AG04450 (cell line): Measurements from ENCODE around the gene CASP8. TPM values are rescaled to one million over a fixed set of nuclear protein-coding genes. Genes with fewer than 3 reads are reported as not detected.

Experiments used
- CTCF ChIA-PET: fragments of 300-600, 350-600 bp; formaldehyde crosslinking; extraction: SDS; loops from one replicate; lab custom pipeline; 2022; ENCODE audit warnings: antibody characterized with exemption, inconsistent platforms; lab: Charles Lee
- POLR2A ChIA-PET: fragments of 350-600 bp; formaldehyde crosslinking; extraction: SDS; loops from one replicate; lab custom pipeline; 2021; ENCODE audit warnings: antibody characterized with exemption, inconsistent platforms; lab: Yijun Ruan, JAX
- DNase-seq: peaks from one replicate; pipeline ENCODE4 v3.0.0-alpha.2; 2011; ENCODE audit warnings: low read depth, low spot score
- H3K27ac ChIP-seq: one replicate; pipeline ENCODE4 v1.5.1; 2012; ENCODE audit warnings: low read depth, low read length, control low read depth
- H3K27me3 ChIP-seq: one replicate; pipeline ENCODE4 v1.6.0; 2012; ENCODE audit warnings: low read length; ENCODE audit not compliant: control insufficient read depth, insufficient read depth
- H3K4me3 ChIP-seq: 2 replicates; pipeline ENCODE4 v1.5.1; 2011; ENCODE audit warnings: mild to moderate bottlenecking, low read depth, low read length, control low read depth
- H3K9me3 ChIP-seq: 2 replicates; pipeline ENCODE4 v1.5.1; 2012; ENCODE audit warnings: low read length; ENCODE audit not compliant: control insufficient read depth, insufficient read depth
- polyA plus RNA-seq: library from polyadenylated mRNA; depleted of rRNA; stranded (reverse); fragments of >200 nt; gene quantifications from 2 replicates; pipeline ENCODE4 v1.2.3, GENCODE V29; 2011
- TF ChIP-seq, protein P1 (sequence below): IDR thresholded peaks from 2 replicates; pipeline ENCODE4 v1.5.1; 2011; ENCODE audit warnings: low read depth, low read length, control low read depth, inconsistent platforms

Gene CASP8
- polyA plus RNA-seq, 1 experiment = 20.8 TPM

- no peak for DNase-seq
- POLR2A ChIA-PET = no interaction called here
These were observed 9.6 kb upstream of the CASP8 start for GRCh38 chr2:201250741-201251140.

DNA sequence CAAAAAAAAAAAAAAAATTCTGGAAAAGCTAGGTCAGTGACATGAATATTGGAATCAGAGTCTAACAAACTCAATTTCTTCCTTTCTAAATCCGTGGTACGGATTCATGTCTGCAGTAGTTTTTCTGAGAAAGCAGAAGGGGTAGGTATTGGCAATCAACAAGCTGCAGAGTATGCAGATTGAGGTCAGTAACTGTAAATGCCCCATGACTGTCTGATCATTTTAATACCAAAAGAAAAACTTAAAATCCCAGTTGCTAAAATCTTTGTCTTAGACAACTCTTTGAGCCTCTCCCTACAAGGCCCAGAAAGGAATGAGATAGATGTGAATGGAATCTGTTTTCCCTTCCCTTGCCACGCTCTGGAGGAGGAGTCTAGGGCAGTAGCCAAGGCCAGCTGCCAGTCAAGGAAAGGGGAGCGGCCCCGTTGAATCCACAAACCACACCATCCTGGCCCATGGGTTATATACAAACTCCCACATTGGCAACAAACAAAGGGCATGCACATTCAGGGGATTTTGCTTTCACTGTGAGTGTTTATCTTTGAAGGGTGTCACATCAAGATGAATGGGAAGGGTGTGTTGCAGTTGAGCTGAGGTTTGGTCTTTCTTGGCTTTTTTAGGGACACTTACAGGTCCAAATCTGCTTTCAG lies 6.1 kb upstream of the CASP8 start:
- ChIA-PET CTCF (interaction anchor here (2.7 kb wide), 1 partner anchor 22 kb away, joined by 9 read pairs; no protein-coding TSS in a partner anchor), POLR2A (interaction anchor here (0.6 kb wide), 1 partner anchor 396 kb away, joined by 3 read pairs; no protein-coding TSS in a partner anchor)
- H3K27ac ChIP-seq = no peak overlapping the region
- TF ChIP-seq, protein P1, sequence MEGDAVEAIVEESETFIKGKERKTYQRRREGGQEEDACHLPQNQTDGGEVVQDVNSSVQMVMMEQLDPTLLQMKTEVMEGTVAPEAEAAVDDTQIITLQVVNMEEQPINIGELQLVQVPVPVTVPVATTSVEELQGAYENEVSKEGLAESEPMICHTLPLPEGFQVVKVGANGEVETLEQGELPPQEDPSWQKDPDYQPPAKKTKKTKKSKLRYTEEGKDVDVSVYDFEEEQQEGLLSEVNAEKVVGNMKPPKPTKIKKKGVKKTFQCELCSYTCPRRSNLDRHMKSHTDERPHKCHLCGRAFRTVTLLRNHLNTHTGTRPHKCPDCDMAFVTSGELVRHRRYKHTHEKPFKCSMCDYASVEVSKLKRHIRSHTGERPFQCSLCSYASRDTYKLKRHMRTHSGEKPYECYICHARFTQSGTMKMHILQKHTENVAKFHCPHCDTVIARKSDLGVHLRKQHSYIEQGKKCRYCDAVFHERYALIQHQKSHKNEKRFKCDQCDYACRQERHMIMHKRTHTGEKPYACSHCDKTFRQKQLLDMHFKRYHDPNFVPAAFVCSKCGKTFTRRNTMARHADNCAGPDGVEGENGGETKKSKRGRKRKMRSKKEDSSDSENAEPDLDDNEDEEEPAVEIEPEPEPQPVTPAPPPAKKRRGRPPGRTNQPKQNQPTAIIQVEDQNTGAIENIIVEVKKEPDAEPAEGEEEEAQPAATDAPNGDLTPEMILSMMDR = no peak
- DNase-seq = no peak
- no peaks in the 10 kb centered on the region for H3K27me3 ChIP-seq
- no peak overlapping the region for H3K4me3 ChIP-seq
- H3K9me3 ChIP-seq = no peaks in the 10 kb centered on the region

More at GRCh38 chr2:201250741-201251140, 9.6 kb upstream of the CASP8 start:
- Histone ChIP-seq H3K9me3 (no peaks in the 10 kb centered on the region), H3K4me3 (no peak overlapping the region), H3K27me3 (no peaks in the 10 kb centered on the region), H3K27ac (no peak overlapping the region)
- CTCF ChIA-PET = interaction anchor here (1.5 kb wide), 1 partner anchor 18 kb away, joined by 8 read pairs; no protein-coding TSS in a partner anchor
- TF ChIP-seq, protein P1 = no peak

GRCh38 chr2:201255408-201256033 lies 4.8 kb upstream of the CASP8 start:
- Histone ChIP-seq H3K27me3 (no peaks in the 10 kb centered on the region), H3K27ac (no peak overlapping the region), H3K9me3 (0 out of 2 replicates have a peak, but pooled peaks cover 2% of the 10 kb centered on the region), H3K4me3 (no peak overlapping the region)
- DNase-seq = no peak
- TF ChIP-seq, protein P1 = no peak
- CTCF ChIA-PET = interaction anchor here (2.7 kb wide), 1 partner anchor 23 kb away, joined by 9 read pairs; no protein-coding TSS in a partner anchor
- POLR2A ChIA-PET = no interaction called here

- DNase-seq = no peak
- CTCF ChIA-PET = interaction anchor here (2.7 kb wide), 1 partner anchor 24 kb away, joined by 9 read pairs; no protein-coding TSS in a partner anchor
- POLR2A ChIA-PET = no interaction called here
- Histone ChIP-seq H3K27me3 (no peaks in the 10 kb centered on the region), H3K4me3 (no peak overlapping the region), H3K9me3 (0 out of 2 replicates have a peak, but pooled peaks cover 2% of the 10 kb centered on the region), H3K27ac (no peak overlapping the region)
- TF ChIP-seq, protein P1 = no peak
These were observed 4.3 kb upstream of the CASP8 start for GRCh38 chr2:201256082-201256481.
